C1 segment of cervical spinal cord (tissue), 14 donors: ENCODE results near the gene CA12.

Experiments
- DNase-seq, 14 donors: peaks; one replicate each; lab custom pipeline; 2025; lab: John Stamatoyannopoulos, UW

The CA12 gene

DNA sequence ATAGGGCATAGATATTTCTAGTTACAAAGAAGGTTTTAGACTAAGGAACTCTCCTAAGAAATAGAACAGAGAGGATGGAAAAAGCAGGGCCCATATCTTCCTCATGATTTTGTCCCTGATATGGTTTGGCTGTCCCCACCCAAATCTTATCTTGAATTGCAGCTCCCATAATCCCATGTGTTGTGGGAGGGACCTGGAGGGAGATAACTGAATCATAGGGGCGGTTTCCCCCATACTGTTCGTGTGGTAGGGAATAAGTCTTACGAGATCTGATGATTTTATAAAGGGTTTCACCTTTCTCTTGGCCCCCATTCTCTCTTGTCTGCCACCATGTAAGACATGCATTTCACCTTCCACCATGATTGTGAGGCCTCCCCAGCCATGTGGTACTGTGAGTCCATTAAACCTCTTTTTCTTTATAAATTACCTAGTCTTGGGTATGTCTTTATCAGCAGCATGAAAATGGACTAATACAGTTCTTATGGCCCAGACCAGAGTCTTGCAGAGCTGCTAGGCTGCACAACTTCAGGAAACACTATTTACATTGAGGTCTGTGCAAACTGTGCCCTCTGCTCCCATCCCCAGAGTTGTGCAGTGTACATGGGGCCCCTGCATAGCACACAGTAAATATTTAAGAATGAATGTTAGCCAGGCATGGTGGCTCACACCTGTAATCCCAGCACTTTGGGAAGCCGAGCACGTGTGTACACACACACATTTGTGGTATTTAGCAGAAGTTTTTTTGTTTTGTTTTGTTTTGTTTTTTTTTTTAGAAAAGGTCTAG, 20.3 kb upstream of the CA12 start:
- no peak for DNase-seq

DNA sequence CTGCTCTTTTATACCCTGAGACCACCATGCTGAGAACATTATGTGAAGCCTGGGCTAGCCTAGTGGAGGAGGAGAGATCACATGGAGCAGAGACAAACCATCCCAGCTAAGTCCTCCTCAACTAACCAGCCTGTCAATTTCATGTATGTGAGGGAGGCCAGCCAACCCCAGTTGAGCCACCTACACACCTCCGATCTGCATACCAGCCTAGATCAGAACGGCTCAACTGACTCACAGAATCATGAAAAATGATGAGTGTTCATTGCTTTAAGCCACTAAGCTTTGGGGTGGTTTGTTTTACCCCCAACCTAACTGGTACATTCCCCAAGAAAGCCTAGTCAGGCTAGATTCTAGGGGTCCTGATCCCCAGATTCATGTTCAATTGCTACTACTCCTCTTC, 19.4 kb upstream of the CA12 start:
- DNase-seq, result no peak

DNA sequence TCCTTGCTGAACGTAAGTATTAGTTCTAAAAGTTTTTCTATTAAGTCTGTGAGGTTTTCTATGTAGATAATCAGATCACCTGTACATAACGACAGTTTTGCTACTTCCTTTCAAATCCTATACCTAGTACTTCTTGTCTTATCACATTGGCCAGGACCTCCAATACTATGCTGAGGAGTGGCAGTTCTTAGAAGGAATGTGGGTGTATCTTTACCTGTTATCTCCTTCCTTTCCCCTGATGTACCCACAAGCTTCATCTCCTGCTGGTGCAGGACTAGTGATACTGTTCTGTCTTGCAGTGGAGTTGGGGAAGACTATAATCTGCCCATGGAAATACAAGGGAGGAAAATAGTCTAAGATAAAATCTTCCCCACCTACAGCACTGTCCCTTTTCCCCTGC, 16.8 kb upstream of the CA12 start:
- no peak for DNase-seq

DNA sequence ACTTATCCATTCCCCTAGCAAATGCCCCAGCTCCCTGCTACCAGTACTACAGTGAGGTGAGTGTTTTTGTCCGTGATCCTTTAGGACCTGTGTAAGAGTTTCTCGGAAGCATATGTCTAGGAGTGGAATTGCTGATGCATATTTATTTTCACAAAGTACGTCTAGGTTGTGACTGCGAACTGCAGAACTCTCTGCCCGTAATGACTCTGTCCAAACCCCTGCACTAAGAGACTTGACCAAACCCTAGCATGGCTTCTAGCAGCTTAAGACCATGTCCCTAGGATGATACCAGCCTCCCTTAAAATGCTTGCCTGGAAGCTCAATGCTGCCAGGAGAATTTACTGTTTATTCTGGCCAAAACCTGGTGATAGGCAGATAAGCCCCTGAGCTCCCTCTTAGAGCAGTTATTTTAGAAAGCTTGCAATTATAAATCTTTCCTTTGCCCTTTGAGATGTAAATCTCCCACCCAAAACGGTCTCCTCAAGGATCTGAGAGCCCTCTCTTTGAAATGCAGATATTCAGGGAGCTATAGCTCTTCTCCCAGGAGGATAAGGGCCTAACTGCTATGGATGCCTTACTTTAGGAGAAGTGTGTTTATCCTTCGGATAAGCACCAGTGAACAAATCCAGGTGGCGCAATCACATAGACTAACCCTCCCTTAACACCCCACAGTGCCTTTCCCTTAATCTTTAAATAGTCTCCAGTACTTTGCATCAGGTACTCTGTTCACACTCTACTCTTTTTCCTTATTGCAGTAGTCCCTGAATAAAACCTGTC, 14.7 kb upstream of the CA12 start:
- DNase-seq, result no peak

DNA sequence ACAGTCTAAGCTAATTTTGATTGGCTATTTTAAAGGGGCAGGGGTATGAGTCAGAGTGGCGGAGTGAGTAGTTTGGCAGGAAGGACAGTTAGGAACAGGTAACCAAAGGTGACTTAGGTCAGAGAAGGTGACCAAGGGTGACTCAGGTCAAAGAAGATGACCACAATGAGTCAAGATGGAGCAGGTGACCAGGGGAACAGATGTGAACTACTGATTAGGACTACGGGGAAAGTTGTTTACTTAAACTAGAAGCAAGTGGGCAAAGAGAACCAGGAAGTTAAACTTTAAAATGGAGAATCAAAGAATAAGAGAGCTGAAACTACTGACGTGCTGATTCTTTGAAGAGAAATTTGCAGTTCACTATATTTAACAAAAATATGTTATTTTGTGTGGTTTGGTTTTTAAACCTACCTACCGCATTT, 14.1 kb upstream of the CA12 start:
- no peak for DNase-seq

DNA sequence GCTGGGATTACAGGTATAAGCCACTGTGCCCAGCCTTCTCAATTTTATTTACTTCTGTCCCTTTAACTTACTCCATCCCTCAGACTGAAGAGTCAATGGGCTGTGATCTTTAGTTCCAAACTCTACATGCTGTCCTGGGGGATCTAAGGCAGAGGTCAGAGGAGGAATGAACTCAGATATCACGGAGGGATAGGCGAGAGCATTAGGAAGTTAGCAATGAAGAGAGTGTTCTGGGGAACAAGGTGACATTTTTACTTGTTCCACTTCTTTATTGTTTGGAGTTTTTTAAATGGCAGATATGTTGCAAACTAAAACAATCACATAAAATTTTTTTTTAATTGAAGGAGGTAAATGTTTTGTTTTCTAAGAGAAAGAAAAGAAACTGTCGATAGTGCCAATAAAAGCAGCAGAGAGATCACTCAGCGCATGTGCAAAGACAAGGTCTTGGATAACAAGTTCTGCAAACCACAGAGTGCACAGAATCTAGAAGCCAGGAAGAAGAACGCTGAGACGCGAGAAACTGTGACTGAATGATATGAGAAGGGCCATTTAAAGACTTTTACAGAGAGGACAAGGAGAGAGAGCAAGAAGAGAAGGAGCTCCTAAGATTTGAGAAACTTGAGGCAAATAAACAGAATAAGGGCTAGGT, 10.8 kb upstream of the CA12 start:
- no peak for DNase-seq

DNA sequence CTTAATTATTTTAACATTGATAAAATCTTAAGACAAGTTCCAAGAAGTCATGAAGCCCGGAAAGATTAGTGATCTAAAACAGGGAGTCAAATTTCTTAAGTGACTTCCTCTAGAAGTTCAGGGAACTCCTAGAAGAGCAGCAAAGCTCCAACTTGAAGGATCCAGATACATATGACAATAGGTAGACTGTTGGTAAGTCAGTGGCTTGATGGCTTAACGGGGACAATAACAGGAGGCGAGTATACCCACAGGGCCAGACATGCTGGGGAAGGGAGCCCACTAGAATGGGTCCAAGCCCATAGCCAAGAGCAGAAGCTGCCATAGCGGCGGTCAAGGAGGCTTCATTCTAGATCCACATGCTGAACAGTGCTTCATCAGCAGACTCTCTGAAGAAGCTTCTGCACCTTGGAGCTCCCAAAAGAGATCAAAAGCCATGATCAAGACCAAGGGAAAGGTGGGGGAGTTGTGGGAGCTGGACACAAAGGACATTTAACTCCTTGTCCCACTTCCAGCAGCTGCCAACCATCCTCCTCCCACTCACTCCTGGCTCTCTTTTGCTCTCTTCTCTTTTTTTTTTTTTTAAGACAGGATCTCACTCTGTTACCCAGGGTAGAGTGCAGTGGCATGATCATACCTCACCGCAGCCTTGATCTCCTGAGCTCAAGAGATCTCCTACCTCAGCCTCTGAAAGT, 10.2 kb upstream of the CA12 start:
- no peak for DNase-seq

DNA sequence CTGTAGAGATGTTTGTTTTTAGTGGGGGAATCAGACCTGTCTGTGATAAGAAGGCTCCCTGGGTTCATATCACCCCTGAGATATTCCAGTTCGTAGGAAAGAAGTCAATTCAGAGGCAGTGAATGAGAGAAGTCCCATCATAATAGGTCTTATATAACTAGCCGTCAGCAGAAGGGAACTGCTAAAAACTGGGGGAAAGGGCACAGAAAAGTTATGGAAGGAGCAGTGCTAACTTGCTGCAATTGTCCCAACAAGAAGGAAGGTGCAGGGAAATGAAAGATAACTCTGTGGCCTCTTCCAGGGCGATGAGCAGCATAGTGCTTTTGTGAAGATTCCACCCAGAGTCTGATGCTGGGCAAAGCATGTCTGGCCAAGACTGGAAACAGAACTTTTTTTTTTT, 9.0 kb upstream of the CA12 start:
- no peak for DNase-seq

DNA sequence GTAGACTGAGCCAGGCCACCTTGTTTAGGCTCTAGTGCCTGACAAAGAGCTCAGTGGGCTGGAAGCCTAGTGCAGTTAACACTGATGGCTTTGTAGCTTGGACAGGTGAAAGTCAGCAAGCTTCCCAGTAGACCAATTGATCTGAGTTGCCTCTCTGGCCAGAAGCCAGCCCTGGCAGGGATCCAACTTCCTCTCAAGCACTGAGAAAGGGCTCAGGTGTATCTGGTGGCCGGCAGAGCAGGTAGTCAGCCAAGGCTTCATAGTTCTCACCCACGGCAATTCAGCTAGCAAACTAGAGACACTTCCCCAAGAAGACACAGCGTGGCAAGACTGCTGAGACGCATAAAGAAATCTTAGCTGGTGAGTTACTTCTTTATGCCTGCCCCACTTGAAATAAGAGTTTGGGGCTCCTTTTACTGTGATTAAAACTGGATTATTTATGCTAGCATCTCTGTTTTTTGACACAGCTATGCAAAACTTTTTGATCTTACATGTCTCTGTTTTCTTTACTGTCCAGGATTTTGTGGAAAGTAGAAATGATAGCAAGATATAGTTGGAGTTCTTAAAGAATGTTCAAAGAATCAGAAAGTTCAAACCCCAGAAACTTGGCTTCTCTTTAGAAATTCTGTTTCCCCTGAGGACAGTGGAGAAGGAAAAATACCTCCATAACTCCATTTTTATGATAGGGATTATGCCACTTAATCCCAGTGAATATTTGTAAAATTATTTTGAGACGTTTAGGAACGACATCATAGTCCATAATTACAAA, 8.4 kb upstream of the CA12 start:
- no peak for DNase-seq

DNA sequence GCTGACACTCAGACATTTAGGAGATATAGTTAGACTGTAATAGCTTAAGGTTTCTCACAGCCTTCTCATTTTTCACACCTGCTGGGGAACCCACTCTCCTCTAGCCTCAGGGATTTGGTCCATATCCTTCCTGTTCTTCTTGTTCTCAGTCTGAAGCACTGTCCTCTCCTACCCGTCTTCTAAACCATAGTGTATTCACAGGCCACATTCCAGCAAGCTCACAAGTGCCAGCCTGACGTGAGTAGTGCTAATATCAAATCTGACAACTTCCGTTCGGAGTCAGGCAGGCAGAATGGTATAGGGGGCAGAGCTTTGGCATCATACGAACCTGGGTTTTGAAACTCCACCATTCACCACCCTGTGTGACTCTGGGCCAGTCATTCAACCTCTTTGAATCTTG, 6.9 kb upstream of the CA12 start:
- DNase-seq, result no peak

DNA sequence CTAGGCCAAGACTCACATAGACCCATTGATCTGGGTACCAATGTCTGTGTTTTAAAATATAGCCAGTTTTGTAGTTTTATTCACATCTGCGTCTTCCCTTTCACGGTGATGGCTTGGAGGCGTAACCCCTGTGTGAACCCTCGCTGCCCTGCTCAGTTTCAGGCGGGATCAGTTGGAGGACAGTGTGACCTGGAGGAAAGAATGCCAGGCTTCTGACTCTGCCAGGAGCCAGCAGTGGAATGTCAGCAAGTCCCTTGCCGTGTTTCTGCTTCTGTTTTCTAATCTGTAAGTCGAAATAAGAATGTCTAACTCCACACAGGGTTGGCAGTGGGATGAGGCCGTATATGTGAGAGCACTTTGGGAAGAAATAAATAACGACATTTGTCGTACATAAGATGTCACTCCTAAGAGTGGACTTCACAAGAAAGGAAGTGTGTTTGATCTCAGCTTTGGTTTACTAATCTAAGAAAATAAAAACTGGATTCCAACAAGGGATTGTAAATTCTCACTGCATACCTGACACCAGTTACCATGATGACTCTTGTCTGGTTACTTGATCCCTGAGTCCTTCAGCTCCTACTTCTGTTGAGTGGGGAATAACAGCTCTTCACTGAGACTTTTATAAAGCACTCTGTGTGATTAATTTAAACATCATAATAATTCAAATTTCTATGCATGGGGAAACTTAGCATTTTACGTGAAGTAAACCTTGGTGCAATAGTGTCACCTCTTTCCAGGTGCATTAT, 6.3 kb upstream of the CA12 start:
- no peak for DNase-seq

DNA sequence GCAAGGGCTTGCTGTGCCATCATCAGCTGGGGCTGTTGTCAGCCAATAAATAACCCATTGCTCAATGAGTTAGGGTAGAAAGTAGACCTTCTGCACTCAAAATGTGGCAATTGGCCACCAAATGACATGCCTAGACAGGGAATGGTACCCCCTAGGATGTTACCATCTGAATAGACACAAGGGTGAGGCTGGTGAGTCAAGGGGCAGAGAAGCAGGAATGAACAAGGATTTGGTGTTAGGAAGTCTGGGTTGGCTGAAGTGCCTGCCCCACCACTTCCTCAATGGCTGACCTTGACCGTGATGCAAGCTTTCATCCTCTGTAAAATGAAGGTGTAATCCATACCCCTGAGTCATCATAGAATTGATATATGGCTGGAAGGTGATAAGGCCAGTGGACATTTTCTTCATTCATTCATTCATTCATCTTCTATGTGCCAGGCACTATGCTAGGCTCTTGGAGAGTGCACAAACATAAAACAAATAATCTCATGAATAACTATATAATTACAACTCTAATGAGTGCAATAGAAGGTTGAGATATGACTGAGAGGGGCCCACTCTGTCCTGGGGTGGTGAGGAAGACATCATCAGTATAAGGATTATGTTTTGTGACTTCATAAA, 4.4 kb upstream of the CA12 start:
- no peak for DNase-seq

DNA sequence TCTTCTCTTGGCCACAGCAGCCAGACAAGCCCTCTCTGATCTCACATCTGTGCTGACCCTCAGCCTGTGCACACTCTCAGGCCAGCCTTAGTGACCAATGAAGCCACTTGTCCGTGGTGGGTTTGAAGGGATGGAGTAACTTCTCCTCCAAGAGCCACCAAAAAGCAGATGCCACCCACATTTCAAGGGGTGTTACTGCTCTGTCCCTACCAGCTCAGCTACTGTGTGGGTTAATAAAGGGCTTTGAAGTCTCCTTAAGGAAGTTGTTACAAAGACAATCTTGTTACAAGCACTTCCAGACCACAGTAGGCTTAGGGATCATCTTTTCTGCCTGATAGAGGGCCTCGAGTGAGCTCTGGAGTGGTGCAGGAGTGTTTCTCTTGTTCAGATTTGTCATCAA, 3.3 kb upstream of the CA12 start:
- no peak for DNase-seq

DNA sequence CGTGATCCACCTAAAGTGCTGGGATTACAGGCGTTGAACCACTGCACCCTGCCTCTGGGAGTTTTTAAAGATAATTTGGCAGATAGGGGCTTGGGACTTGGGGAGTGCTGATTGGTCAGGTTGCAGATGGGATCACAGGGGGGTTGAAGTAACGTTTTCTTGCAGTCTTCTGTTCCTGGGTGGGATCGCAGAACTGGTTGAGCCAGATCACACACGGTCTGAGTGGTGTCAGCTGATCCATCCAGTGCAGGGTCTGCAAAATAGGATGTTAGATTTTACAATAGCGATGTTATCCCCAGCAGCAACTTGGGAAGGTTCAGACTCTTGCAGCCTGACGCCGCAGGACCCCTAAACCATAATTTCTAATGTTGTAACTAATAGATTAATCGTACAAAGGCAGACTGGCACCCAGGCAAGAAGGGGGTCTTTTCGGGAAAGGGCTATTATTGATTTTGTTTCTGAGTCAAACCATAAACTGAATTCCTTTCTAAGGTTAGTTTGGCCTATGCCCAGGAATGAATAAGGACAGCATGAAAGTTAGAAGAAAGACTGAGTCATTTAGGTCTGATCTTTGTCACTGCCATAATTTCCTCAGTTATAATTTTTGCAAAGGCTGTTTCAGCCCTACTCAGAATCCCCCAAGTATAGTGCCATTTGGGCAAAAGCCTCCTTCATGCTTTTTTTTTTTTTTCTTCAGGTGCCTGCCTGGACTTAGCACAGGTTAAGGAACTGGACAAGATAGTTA, 1.5 kb upstream of the CA12 start:
- DNase-seq, result no peak

DNA sequence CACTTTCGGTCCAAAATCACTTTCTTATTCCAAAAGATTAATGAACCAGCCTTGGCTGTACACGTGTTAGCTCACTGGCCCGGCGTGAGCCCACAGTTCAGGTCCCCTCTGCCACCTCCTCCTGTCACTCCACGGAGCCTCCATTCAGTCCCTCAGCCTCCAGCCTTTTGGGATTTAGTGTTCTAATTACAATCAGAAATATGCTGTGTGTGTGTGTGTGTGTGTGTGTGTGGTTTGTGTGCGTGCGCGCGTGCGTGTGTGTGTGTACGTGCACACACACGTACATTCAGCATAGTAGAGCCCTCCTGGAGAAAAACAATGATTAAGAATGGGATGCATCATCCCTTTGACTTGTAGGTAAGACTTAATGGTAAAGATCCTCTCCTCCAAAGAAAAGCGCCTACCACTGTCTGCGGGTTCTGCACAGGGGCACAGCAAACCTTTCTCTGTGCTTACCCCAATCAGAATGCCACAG, 801 bp downstream of the CA12 start:
- no peak for DNase-seq

DNA sequence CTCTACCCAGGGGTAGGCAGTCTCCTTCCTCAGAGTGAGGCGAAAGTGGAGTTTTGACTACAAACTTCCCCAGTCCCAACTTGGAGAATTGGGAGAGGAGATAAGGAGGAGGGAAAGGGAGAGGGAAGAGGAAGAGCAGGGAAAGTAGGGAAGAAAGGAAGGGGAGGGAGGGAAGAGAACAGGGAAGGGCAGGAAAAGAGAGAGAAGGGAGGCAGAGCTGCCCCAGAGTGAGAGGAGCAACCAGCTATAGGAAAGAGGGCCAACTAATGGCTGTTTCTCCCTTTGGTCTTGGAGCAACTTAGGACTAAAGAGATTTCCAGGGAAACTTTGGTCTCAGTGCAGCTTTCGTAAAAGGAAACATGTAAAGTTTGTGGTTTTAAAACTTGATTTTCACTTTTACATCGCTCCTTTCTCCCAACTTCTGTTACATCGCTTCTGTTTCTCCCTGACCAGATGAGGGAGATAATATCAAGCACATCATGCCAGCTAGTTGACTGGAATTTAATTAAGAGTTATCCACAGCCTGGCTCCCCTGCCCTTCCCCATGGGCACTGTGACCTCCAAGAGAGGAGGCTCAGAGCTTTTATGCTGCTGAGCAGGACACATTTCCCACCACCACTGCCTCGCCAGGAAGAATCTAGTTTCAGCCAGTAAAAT, 1.4 kb downstream of the CA12 start:
- no peak for DNase-seq

DNA sequence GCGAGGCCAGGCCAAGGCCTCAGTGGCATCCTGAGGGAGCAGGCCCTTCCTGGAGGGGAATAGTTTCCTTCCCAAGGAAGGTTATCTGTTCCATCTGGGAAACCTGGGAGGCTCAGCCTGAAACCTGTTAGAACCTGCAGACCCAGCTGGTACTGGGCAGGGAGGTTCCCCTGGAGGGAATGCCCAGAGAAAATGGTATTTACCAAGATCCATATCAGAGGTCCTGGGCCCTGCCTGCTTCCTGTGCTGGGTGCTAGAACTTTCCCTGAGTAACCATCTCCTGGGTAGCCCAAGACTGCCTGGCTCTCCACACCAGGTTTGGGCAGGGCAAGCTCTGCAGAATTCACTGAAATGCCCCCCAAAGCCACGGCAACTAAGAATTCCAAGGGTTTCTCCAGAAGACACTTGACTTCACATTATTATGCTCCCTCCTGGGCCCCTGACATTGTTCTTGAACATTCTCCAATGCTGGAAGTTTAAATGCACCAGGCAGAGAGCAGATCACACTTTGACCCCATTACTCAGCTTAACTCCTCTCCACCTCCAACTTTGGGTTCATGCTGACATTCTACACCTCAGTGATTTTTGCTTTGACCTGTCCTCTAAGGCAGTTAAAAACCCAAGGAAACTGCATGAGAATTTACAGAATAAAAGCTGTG, 2.0 kb downstream of the CA12 start:
- no peak for DNase-seq

DNA sequence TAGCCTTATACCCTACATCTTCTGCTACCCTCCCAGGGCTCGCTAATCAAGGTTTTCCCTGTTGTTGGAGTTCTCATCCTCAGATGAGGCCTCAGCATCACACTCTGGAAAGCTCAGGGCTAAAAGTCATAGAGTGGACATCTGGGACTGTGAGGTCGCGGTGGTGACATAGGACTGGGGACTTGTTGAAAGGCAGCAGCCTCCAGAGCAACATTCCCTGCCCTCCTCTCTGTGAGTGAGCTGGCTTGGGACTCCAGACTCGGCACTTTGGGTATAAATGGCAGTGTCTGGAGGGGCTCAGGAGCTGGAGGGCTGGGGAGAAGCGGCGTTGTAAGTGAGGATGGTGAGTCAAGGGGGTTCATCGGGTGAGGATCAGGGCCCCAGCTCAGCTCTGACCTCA, 2.7 kb downstream of the CA12 start:
- DNase-seq, result no peak
